CD4-positive, alpha-beta T cell treated with Interleukin-6 for 4 hours (primary cell): ENCODE measurements around the gene RBM17.
"Not testable (repeated sequence)": the region's sequence is repeated elsewhere in the genome, so short reads cannot be mapped to it uniquely, and the experiment has no call there.

Experiments used
- DNase-seq: peaks from one replicate; pipeline ENCODE4 v3.0.0-alpha.2; 2020; ENCODE audit warnings: mixed read lengths

RBM17 gene

GRCh38 chr10:6163364-6164270 lies 74.8 kb downstream of the RBM17 start:
- peak; percentile 93 for DNase-seq

GRCh38 chr10:6164271-6165095 lies 75.6 kb downstream of the RBM17 start:
- DNase-seq = no peak

GRCh38 chr10:6165221-6165725 lies 76.4 kb downstream of the RBM17 start:
- no peak for DNase-seq

DNA sequence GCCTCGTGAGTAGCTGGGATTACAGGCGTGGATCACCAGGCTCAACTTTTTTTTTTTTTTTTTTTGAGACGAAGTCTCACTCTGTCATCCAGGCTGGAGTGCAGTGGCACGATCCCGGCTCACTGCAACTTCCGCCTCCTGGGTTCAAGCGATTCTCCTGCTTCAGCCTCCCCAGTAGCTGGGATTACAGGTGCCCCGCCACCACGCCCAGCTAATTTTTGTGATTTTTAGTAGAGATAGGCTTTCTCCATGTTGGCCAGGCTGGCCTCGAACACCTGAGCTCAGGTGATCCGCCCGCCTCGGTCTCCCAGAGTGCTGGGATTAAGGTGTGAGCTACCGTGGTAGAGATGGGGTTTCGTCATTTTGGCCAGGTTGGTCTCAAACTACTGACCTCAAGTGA lies 77.1 kb downstream of the RBM17 start:
- DNase-seq = not testable (repeated sequence)
